HK-2 (cell line): ENCODE results near the gene GNRH2.
"Not testable (repeated sequence)": the region's sequence is repeated elsewhere in the genome, so short reads cannot be mapped to it uniquely, and the experiment has no call there.

Experiments
- DNase-seq: peaks from one replicate; pipeline ENCODE4 v3.0.0-alpha.2; 2018; ENCODE audit not compliant: unreplicated experiment

Gene GNRH2, protein sequence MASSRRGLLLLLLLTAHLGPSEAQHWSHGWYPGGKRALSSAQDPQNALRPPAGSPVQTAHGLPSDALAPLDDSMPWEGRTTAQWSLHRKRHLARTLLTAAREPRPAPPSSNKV

DNA sequence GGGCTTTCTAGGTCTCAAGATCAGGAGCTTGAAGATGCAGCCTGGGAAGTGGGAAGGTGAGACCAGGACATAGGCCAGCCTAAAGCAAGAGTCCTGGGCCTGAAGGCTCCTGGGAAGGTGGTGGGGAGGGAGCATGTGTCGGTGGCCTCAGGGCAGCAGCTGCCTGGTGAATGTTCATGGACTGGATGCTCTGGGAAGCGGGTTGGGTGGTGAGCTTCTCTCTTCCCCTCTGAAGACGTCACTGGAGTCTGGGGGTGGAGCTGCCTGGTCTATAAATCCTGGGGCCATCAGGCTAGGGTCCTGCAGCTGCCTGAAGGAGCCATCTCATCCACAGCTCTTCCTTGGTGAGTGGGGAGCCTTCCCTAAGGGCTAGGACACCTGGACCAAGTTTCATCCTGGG, at the start of gene GNRH2:
Gene GNRH2, plus strand, starts transcription at position 301 of the 400 bp plus-strand sequence. CDS start 793 bp downstream, outside the sequence.
- no peak for DNase-seq

DNA sequence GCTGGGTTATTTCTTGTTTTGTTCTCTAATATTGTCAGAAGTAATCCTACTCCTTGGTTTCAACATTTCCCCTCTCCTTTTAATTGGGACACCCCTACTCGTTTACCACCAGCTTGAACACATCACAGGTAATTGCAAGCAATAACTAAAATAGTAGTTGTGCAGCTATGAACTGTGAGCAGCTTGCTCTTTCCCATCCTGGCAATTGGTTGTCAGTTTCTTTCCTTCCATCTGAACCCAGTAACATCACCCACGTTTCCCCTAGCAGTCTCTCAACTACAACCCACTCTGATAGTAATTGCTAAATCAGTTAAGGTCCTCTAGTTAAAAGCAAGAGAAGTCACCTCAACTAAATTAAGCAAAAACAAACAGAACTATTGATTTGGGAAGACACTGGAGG, 47.6 kb upstream of the GNRH2 start:
- DNase-seq: no peak

DNA sequence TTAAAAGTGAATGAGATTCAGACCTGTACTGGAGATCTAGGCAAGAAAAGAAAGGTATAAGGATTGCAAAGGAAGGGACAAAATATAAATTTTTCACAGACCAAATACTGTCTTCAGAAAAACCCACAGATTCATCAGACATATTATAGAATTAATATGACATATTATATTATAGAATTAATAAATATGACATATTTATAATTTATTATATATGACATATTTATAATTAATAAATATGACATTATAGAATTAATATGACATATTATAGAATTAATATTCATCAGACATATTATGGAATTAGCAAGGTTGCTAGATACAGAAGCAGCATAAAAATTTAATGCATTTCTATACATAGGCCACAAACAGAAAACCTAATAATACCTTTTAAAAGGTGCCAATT, 44.7 kb upstream of the GNRH2 start:
- no peak for DNase-seq

DNA sequence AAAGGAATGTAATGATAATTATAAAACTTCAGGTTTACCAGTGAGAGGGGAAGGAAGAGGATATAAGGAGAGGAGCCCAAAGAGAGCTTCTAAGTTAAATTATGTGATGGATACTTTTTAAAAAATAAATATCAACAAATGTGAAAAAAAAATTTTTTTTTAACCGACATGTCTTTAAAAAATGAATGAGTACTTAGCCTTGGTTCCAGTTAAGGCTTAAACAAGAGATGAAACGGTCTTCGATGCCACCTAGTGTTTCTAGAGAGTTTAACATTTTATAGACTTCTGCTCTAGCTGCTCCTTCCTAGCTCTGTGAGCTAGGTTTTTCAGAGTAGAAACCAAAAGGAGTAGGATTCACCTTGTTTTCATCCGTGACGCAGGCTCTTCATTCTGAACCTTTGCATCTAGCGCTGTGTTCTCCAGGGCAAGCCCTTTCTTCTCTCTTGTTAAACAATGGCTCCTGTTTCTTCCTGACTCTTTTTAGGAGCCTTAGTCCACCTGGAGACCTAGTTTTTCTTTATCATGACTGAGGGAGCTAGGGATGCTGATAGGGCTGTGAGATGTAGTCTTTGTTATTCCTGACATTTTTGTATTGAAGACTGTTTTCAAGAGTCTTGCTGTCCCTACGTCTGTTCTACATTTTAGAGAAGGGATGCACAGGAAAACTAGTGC, 42.4 kb upstream of the GNRH2 start:
- no peak for DNase-seq

DNA sequence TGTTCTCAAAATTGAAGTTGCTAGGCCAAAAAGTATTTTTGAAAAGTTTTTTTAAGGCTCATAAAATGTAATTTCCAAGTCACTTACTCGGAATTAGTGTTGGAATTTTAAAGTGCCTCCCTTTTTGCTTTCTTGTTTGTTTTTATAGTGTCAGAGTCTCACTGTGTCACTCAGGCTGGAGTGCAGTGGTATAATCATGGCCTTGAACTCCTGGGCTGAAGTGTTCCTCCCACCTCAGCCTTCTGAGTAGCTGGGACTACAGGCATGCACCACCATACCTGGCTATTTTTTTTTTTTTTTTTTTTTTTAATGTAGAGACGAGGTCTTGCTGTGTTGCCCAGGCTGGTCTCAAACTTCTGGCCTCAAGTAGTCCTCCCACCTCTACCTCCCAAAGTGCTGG, 40.0 kb upstream of the GNRH2 start:
- DNase-seq: no peak

DNA sequence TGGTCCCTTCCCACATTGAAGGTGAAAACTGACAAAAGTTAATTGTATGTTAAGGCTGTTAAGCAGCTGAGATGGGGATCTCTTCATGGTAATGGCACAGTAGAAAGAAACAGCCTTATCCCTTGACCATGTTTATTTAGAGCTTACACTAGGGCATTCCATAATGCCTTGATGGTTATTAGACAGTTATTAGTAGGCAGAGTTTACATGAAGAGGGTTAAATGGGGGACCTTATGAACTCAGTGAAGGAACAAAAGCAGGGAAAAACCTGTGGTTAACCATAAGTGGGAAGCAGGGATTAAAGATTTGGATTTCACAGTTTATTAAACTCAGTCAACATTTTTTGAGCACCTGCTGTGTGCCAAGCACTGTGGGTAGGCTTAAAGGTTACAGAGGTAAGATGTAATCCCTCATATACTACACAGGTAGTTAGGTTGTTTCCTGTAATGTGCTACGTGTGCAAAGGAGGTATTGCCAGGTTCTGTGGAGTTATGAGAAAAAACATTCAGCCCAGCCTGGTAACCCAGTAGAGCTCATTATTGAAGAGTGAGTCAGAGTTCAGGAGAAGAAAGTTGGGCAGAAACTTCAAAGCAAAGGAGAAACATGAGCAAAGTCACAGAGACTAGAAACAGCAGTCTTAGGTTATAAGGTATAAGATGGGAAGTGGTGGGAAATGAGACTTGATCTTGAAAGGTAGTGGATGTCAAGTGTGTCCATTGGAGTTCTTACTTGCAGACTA, 32.3 kb upstream of the GNRH2 start:
- DNase-seq: no peak

DNA sequence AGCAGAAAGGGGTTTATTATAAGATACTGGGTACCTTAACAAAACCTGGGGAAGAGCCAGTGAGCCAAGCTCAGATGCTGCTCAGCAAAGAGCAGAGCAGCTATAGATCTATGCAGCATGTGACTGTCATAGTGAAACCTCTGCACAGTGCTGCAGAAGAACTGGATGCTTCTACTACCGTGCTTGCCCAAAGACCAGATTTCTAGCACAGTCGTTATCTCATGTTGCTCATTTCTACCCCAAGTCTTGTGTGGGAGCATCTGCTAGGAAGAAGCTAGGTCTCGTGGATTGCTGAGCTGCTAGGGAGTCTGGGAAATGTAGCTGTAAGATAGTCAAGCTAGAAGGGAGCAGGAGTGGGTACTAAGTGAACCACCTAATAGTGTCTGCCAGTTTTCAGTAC, 31.7 kb upstream of the GNRH2 start:
- DNase-seq: no peak

DNA sequence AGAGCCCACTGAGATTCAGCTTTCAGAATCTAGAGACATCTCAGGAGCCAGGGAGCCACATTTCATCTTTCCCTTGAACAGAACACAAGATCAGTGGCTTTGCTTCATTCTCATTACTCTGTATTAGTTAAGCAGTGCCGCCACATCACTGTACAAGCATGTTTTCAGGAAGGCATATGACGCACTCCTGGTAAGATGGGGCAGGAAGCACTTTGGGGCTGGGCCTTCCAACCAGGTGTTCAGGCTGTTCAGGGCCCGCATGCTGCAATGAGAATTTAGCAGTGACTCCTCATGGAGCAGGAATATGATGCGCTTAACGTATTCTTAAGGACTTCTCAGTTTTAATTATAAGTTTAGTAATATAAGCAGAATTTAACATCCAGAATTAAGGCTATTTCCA, 29.7 kb upstream of the GNRH2 start:
- DNase-seq: no peak

DNA sequence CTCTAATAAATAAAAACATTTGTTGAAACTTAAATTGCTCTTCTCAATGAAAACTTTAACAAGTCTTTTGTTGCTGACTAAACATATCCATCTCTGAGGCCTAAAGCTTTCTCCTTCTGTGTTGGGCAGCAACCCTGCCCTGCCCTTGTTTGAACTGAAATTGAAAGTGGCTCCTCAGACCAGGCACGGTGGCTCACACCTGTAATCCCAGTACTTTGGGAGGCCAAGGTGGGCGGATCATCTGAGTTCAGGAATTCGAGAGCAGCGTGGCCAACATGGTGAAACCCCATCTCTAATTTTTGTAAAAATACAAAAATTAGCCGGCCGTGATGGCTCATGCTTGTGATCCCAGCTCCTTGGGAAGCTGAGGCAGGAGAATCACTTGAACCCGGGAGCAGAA, 29.2 kb upstream of the GNRH2 start:
- DNase-seq: no peak

DNA sequence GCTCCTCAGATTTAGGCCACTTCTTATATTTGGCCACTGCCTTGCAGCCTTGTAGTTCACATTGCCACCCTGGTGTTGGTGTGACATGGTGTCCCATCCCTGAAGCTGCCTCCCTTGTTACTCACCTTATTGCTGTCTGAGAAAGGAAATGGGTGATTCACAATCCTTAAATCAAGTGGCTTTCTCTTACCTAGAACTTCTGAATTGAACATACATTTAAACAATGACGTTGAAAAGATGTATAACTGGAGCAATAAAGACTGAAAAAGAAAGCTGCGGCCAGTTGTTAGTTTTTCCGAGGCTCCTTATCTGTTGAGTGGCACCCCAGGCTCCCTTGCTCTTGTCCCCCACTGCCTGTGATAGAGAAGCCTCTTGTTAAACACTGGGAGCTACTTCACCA, 28.8 kb upstream of the GNRH2 start:
- DNase-seq: no peak

DNA sequence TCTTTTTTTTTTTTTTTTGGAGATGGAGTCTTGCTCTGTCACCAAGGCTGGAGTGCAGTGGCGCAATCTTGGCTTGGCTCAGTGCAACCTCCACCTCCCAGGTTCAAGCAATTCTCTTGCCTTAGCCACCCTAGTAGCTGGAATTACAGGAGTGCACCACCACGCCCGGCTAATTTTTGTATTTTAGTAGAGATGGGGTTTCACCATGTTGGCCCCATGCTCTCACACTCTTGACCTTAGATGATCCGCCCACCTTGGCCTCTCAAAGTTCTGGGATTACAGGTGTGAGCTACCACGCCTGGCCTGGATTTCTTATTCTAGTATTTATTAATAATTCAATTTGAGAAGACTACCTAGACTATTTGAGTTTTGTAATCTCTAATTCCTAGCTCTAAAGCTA, 28.1 kb upstream of the GNRH2 start:
- DNase-seq: not testable (repeated sequence)

DNA sequence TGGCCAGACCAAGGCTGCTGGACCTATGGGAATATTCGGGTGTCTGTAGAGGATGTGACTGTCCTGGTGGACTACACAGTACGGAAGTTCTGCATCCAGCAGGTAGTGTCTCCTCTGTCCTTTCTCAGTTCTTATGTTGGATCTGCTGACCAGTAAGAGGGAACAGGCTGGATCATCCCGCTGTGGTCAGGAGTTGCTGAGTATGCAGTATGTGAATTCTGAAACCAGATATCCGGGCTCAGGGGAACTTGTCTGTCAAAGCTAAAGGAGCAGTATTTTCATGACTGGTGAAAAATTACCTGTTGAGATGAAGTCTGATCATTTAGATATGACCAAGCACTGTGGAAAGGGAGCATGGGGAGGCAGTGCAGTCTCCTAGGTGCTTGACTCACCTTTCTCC, 22.1 kb upstream of the GNRH2 start:
- DNase-seq: no peak

DNA sequence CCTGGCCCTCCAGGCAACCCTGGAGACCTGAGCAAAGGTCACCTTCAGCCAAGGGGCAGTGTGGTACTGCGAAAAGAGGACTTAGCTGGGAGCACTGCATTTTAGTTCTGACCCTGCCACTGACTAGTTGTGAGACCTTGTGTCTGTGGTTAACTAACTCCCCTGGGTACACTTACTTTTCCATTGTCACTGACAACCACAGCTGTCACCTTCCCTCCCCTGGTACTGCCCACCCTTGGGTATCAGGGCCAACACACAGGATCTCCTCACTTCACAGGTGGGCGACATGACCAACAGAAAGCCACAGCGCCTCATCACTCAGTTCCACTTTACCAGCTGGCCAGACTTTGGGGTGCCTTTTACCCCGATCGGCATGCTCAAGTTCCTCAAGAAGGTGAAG, 21.6 kb upstream of the GNRH2 start:
- DNase-seq: no peak

DNA sequence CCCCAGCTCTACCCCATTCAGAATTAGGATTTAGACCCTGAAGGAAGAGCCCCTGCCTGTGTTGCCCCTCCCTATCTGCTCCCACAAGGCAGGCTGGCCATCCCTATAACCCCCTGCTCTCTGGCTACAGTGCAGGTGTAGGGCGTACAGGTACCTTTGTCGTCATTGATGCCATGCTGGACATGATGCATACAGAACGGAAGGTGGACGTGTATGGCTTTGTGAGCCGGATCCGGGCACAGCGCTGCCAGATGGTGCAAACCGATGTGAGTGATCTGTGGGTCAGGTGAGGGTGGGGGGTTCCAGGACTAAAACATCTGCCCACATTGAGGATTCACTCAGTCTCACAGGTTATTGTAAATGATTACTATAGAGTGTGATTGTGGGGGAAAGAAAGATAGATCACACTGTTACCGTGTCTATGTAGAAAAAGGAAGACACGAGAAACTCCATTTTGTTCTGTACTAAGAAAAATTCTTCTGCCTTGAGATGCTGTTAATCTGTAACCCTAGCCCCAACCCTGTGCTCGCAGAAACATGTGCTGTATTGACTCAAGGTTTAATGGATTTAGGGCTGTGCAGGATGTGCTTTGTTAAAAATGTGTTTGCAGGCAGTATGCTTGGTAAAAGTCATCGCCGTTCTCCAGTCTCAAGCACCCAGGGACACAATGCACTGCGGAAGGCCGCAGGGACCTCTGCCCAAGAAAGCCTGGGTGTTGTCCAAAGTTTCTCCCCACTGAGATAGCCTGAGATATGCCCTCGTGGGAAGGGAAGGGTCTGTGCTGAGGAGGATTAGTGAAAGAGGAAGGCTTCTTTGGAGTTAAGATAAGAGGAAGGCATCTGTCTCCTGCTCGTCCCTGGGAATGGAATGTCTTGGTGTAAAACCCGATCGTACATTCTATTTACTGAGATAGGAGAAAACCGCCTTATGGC, 20.6 kb upstream of the GNRH2 start:
- not testable (repeated sequence) for DNase-seq

DNA sequence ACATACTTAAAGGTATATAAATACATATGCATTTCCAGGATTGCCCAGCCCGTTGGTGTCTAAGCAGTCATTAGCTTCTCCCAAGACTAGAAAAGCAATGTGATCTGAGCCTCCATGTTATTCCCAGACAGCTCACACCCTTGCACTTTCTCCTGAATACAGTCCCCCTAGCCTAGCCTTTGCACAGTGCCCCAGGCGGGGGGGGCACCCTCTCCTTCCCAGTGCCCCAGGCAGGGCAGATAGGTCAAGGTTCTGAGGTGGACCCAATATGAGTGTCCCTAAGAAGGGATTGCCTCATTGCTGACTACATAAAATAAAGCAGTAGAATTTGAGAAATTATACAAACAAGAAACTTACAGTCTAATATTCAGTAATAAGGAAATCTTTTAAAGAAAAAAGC, 15.4 kb upstream of the GNRH2 start:
- no peak for DNase-seq

DNA sequence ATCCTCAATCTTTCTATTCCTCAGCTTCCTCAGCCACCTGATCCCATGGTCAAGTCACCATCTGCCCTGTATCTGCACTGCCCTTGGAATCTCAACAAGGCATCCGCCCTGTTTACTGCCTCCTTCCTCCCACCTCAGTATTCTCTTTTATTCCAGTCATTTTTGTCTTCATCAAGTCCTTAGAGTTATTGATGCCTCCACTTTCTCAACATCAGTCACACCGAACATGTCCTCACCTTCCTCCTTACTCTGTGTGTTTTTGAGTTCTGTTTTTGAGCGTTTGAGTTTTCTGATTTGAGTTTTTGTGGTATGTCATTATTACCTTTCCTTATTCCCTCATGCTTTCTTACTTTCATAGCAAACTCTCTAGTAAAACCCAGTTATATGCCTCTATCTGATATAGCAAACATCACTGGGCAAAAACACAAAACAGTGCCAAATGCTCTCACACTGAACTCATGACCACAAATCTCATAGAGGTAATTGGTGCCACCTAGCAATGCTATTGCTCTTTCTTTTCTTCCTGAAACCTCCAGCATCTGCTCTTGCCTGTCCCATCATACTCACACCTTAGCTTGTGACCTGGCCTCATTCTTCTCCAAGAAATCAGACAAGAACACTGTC, 11.8 kb upstream of the GNRH2 start:
- DNase-seq: no peak

DNA sequence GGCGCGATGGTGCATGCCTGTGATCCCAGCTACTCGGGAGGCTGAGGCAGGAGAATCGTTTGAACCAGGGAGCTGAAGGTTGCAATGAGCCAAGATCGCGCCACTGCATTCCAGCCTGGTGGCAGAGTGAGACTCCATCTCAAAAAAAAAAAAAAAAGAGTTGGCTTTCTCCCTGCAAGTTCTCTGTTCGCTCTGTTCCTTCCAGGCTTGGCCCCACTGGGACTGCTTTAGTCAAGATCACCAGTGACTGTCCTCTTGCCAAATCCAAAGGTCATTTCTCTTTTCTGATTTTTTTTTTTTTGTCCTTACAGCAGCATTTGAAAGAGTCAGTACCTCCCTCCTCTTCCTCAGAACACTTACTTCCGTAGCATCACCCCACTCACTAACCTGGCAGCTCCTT, 10.8 kb upstream of the GNRH2 start:
- DNase-seq: no peak

DNA sequence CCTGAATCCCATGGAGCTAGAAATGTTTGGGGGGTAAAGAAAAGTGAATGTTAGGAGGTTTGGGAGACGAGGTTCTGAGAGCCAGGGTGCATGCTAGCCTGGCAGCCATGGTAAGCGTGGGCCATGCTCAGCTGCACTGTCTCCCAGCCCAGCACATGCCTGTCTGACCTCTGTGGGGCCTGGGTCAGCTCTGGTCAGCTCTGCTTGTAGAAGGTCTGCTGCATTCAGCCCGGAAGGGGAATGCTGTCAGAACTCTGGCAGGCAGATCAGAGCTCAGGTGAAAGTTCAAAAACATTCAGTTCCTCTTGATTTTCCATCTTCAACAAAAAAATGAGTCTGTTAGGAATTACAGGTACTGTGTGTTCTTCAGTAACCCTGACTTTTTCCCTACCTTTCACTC, 5.8 kb upstream of the GNRH2 start:
- no peak for DNase-seq

DNA sequence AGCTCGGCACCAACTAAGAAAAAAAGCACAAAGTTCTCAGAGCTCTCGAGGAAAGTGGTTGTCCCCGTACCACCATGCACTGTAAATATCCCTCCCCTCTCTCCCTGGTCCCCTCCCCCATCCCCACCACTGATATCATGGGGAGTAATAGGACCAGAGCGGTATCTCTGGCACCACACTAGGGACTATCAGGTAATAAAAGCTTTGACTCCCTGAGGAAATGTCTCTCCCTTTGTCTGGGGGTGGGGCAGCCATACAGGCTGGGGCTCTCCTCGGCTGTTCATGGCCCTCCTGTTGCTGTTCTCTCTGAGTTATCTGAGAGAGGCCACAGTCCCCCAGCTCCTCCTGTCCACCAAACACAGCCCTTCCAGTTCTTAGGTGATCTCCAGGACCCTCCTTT, 5.0 kb upstream of the GNRH2 start:
- DNase-seq: no peak

DNA sequence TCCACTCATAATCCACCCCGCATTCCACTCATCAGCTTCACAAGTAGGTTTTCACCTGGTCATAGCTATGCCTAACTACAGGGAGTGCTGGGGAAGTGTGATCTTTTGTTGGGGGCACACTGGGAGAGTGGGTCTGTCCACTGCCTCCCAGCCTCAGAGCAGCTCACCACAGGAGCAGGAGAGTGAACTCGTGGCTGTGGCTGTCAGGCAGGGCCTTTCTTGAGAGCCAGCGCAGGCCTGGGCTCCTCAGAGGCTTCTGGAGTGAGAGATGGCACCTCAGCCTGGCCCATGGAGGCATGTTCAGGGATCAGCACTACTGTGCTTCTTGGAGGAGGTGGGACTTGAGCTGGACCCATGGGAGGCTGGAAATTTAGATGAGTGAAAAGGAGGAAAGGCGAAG, 4.0 kb upstream of the GNRH2 start:
- no peak for DNase-seq

DNA sequence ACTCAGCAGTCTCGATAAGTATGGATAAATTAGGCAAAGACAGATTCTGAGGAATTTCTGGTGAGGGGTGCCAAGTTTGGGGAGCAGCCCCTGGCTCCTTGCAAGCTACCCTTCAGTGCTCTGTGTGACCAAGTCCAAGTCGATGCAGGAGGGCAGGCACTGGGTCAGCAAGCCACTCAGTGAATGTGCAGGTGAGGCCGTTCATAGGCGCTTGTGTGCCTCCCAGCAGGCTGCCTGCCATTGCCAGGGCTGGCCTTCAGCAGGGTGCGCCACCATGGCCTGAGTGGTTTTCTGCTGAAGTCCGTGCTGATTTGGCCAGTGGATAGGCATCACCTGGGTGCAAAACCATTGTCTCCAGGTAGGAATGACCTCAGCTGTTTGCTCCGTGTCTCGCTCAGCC, 3.3 kb upstream of the GNRH2 start:
- DNase-seq: no peak

DNA sequence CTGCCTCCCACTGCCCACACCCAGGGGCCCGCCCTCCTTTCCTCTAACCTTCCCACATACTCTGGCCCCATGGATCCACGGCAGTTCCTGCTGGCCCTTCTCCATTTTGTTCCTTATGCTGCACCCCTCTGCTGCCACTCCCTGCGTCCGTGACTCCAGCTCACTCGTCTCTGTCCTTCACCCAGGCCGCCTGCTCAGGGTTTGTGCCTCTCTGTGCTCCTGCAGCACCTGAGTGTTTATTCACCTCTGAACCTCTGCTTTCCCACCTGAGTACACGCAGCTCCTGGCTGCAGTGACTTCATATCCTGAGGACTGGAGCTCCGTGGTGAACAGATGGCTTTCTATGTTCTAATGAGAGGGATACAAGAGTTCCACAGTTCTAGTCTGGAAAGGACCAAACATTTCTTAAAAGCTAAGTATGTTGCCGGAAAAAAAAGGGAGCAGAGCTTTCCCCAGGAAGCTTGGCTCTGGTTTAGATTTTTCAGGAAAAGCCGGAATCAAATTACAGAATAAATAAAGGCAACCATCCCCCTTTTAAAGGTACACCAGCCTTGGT, 1.5 kb upstream of the GNRH2 start:
- no peak for DNase-seq
